D721Med (cell line): ENCODE data around the gene UST.

ENCODE experiments used
- DNase-seq: peaks from one replicate; pipeline ENCODE4 v3.0.0; 2011; ENCODE audit warnings: low spot score; ENCODE audit not compliant: insufficient read length
- FAIRE-seq: peaks from 2 replicates; lab custom pipeline; 2011; peaks lifted over from hg19 to GRCh38; lab: Jason Lieb, UNC
- CTCF ChIP-seq: IDR thresholded peaks from 2 replicates; pipeline ENCODE4 v1.5.1; 2012; ENCODE audit warnings: mild to moderate bottlenecking, control low read depth; ENCODE audit not compliant: insufficient read depth; ENCODE audit errors: missing control alignments

UST gene

DNA sequence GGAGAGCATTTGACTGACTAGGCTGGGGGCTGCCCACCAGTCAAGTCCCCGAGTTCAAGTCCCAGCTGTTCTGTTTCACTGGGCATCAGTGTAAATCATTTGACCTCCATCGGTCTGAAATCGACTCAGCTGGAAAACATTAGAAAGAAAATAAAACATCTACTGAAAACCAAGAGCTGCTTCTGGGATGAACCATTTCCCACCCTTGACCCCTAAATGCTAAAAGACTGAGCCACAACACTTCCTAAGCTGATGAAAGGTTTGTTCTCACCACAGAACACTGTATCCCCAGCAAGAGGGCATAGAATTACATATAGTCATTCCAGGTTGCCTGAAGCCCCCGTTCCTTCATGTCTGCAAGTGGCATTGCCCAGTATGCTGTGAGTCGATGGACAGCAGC is 333.7 kb downstream of the UST start:
- DNase-seq, result no peak
- no peak for FAIRE-seq
- no peak for TF ChIP-seq CTCF

- DNase-seq, result no peak
These were observed 334.5 kb downstream of the UST start for GRCh38 chr6:149081281-149081680.

DNA sequence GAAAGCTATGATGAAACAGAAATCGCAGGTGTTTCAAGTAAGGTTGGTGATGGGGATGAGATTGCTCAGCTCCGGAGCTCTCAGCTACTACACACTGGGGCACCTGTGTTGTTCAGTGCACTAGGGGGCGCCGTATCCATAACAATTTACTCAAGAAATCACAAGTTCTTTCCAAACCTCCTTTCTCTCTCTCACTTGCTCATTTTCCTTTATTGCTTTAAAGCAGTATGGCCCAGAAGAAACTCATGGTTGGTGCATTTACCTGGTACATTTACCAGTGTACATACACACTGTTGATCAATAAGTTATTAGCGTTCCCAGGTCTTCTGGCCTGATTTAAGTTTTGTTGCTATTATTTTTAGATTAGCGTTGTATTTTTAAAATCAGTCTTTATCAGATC is 335.5 kb downstream of the UST start:
- DNase-seq, result no peak
- TF ChIP-seq CTCF, result peak; percentile 77
- no peak for FAIRE-seq

More at GRCh38 chr6:149081281-149081680, 334.5 kb downstream of the UST start:
- no peak for FAIRE-seq
- TF ChIP-seq CTCF, result no peak

GRCh38 chr6:149084026-149084425 is 337.2 kb downstream of the UST start:
- no peak for FAIRE-seq

DNA sequence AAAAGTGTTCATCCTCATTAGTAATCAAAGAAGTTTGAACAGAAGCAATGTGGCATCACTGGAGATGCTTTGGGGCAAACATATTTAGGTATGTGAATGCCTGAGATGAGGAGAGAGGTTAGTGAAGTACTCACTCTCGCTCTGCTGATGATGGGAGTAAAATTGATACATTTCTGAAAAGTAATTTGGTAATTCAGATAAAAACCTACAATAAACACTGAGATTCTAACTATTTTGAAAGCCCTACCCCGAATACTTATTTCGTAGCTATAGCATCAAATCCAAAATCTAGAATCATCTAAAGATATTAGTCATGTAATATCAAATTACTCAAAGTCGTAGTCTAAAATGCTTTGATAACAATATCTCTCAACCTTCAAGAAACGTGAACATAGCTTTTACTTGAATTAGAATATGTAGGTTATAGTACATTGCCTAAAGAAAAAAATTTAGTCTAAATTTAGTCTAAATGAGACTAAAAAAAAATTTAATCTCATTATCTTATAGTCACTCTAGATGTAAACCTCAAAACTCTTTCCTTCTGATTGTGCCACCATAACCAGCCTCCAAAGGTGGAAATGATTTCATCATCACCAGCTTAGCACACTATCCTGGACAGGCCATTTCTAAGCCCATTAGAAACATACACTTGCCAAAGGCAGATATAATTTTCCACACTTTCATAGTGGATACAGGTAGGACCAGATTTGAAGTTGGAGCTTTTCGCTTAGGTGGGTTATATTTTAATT is 338.2 kb downstream of the UST start:
- DNase-seq (no peak), FAIRE-seq (no peak)
- TF ChIP-seq CTCF, result no peak

More at GRCh38 chr6:149084026-149084425, 337.2 kb downstream of the UST start:
- no peak for TF ChIP-seq CTCF
- no peak for DNase-seq

DNA sequence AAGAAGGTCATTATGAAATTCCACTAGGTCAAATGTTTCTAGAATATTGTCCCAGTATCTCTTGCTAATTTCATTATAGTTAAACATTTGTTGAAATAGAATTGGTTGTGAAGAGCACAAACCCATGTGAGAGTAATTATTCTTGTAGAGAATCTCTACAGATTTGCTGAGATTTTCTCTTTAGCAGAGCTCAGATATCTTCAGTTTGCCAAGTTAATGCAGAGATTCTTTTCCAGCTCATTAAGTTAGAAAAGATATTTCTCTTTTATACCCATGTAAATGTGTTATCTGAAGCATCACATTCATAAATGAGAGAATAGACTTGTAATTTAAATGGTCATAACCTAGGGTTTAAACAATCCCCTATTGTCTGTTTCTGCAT is 338.7 kb downstream of the UST start:
- FAIRE-seq, result no peak
- TF ChIP-seq CTCF, result no peak
- no peak for DNase-seq

- TF ChIP-seq CTCF, result no peak
- no peak for FAIRE-seq
- DNase-seq, result no peak
These were observed 339.5 kb downstream of the UST start for GRCh38 chr6:149086363-149086762.
